Activated naive CD4-positive, alpha-beta T cell treated with anti-CD3 and anti-CD28 coated beads for 36 hours (primary cell): ENCODE data around the gene MACROH2A1. TPM values are rescaled to one million over a fixed set of nuclear protein-coding genes. Genes with fewer than 3 reads are reported as not detected.

ENCODE experiments used
- total RNA-seq, 2 experiments: library from RNA; stranded (reverse); gene quantifications; one replicate each; pipeline ENCODE4 v1.2.3, GENCODE V29; 2021

MACROH2A1 gene
- total RNA-seq, 2 experiments from 2014 or later, result 153 TPM

Other genes starting within 250 kb of the MACROH2A1 start
- gene DCANP1, start 48.1 kb upstream of the MACROH2A1 start, total RNA-seq, result not detected
- gene TIFAB, start 53.1 kb upstream of the MACROH2A1 start, total RNA-seq, result not detected
- not detected for gene NEUROG1, start 136.7 kb upstream of the MACROH2A1 start, total RNA-seq
- gene CXCL14, start 179.8 kb upstream of the MACROH2A1 start, total RNA-seq, result not detected